Neuron (in vitro differentiated cells): ENCODE results near the gene ARHGEF12.

Experiments used
- H2AFZ ChIP-seq: one replicate; pipeline ENCODE4 v1.6.1; 2013; ENCODE audit warnings: low read depth, mild to moderate bottlenecking, inconsistent platforms, low read length, moderate library complexity
- H3K27me3 ChIP-seq: one replicate; pipeline ENCODE4 v1.6.1; 2013; ENCODE audit warnings: low read length; ENCODE audit not compliant: insufficient read depth
- H3K36me3 ChIP-seq: one replicate; pipeline ENCODE4 v1.6.1; 2013; ENCODE audit warnings: low read length; ENCODE audit not compliant: insufficient read depth
- H3K4me1 ChIP-seq: one replicate; pipeline ENCODE4 v1.6.1; 2013; ENCODE audit warnings: low read length; ENCODE audit not compliant: insufficient read depth
- H3K4me3 ChIP-seq: 2 replicates; pipeline ENCODE4 v1.5.1; 2013; ENCODE audit warnings: mild to moderate bottlenecking, low read length, moderate library complexity
- H3K9me3 ChIP-seq: one replicate; pipeline ENCODE4 v1.6.1; 2013; ENCODE audit warnings: low read length

The ARHGEF12 gene

DNA sequence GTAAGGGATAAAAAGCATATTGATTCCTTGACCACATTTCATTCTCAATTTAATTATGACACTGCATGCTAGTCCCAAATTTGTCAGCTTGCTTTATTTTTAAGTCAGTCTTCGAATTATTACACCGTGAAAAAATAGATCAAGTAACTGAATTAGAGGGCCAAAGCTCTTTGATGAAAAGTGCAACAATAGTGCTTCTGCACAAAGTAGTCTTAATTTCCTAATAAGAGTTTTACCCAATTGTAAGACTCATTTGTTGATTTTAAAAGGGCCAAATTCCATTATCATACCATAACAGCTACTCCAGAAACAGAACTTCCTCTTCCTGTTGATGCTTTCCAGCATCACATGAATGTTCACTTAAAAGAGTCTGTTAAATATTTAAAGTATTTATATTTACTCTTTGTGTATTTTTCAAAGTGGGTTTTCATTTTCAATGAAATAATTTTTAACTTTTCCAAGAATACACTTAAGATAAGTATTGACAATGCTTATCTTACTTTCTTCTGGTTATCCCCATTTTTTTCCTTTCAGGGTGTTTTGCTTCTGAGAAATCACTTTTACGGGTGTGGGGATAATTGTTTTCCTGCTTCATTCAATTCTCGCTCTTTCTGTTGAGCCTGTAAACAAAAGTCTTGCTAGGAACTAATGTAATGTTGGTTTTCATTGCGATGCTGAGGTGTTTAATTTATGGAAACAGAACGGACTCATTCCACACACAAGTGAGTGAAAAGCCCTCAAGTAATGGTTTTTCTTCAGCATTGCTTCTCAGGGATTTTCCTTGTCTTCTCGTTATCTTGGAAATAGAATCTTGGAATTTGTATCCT lies 2.1 kb downstream of the ARHGEF12 start:
- Histone ChIP-seq H3K9me3 (no peaks in the 10 kb centered on the region), H3K4me3 (peak overlapping the region; percentile 95), H2AFZ (no peak overlapping the region), H3K27me3 (no peaks in the 10 kb centered on the region), H3K36me3 (no peaks in the 10 kb centered on the region), H3K4me1 (peaks cover 28% of the 10 kb centered on the region)

DNA sequence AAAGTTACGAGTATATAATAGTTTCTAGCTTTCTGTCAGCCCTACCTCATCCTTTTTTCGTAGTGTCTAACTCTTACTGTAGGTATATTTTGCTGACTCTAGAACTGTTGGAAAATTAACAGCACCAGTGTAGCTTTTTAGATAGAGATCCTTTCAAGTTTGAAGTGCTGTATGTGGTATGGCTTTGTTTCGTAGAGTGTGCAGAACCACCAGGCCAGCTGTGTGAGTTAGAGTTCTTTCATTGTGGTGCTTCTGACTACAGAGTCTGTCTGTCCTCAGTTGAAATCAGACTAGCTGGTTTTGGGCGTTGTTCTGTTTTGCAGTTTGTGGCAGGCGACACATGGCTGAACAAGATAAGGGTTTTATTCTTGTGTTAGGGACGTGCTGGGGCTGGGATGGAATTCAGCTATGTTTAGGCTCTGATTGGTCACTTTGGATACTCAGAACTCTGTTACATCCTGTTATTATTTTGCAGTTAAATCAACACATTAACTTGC lies 3.2 kb downstream of the ARHGEF12 start:
- Histone ChIP-seq H3K9me3 (no peaks in the 10 kb centered on the region), H2AFZ (no peak overlapping the region)

DNA sequence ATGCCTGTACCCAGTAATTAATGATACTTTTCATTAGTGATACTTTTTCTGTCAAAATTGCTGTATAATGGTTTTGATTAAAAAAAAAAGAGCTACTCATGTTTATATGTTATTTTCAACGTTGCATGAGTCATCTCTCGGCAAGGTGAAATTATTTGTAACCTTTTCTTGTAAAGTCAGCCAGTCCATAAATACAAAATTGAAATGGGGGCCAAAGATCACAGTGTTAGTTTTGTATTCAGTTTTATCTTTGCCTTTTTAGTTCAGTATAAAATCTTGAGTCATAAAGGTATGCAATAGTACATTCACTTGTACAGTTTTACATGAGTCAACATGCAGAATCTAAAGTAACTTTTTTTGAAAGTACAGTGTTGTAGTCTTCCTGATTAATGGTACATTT lies 4.3 kb downstream of the ARHGEF12 start:
- H2AFZ ChIP-seq, result no peak overlapping the region
- H3K9me3 ChIP-seq, result no peaks in the 10 kb centered on the region
- no peak overlapping the region for H3K4me3 ChIP-seq
- H3K27me3 ChIP-seq, result no peaks in the 10 kb centered on the region
- H3K36me3 ChIP-seq, result no peaks in the 10 kb centered on the region
- peaks cover 23% of the 10 kb centered on the region for H3K4me1 ChIP-seq

More for the DNA sequence above, 3.2 kb downstream of the ARHGEF12 start:
- H3K36me3 ChIP-seq, result no peaks in the 10 kb centered on the region
- H3K4me1 ChIP-seq, result peaks cover 28% of the 10 kb centered on the region
- H3K4me3 ChIP-seq, result peak overlapping the region; percentile 95
- no peaks in the 10 kb centered on the region for H3K27me3 ChIP-seq

DNA sequence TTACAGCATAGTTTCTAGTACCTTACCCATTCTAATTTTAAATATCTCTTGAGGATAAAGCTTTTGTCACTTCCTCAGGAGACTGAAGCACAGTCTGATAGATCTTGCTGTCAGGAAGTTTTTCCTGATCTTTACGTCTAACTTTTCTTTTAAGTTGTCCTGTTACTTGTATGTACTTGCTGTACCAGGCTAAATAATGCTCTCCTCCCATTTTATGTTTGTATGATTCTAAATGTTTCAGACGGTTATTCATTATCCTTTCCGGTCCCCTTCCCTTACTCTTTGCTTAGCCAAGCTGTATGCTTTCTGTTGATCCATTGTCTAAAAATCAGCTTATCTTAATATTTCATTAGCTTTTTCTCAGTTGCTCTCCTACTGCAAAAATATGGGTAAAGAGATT lies 6.0 kb downstream of the ARHGEF12 start:
- Histone ChIP-seq H3K27me3 (no peaks in the 10 kb centered on the region), H3K36me3 (no peaks in the 10 kb centered on the region), H3K9me3 (no peaks in the 10 kb centered on the region), H3K4me3 (no peak overlapping the region), H3K4me1 (peaks cover 23% of the 10 kb centered on the region), H2AFZ (no peak overlapping the region)

DNA sequence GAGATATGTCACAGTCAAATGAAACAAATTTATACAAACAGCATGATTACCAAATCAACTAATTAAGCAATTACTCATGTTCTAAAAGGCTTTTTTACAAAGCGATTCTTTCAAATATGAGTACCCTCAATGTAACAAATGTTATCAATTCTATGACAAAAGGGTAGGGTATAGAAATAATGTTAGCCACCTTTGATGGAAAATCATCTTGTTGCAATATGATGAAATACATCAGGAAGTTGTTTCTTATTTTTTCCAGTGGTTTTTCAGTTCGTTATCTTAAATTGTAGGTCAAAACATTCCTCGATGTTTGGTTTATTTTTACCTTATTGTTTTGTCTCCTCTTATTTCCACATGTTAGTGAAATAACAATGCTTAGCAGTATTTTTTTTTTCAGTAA lies 6.5 kb downstream of the ARHGEF12 start:
- H3K27me3 ChIP-seq, result no peaks in the 10 kb centered on the region
- no peak overlapping the region for H3K4me3 ChIP-seq
- H3K9me3 ChIP-seq, result no peaks in the 10 kb centered on the region
- H3K4me1 ChIP-seq, result peaks cover 23% of the 10 kb centered on the region
- H2AFZ ChIP-seq, result no peak overlapping the region
- H3K36me3 ChIP-seq, result no peaks in the 10 kb centered on the region

DNA sequence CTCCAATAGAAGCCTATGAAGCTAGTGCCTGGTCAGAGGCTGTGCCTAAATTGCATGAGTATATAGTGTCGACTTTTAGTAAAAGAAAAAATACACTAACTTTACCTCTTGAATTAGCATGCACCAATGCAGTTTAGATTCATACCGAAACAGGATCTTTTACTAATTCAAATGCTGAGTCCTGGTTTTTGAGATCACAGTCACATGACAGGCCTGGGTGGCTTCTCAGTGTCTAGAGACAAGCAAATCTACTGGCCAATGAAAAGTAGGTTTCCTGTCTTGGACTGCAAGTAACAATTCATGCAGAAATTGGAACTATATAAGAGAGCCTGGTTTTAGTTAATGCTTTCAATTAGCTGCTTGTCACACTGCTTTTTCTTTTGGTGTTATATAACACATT lies 7.2 kb downstream of the ARHGEF12 start:
- H3K36me3 ChIP-seq, result no peaks in the 10 kb centered on the region
- H2AFZ ChIP-seq, result no peak overlapping the region
- no peaks in the 10 kb centered on the region for H3K9me3 ChIP-seq
- H3K4me3 ChIP-seq, result no peak overlapping the region
- H3K27me3 ChIP-seq, result no peaks in the 10 kb centered on the region
- H3K4me1 ChIP-seq, result peaks cover 23% of the 10 kb centered on the region

DNA sequence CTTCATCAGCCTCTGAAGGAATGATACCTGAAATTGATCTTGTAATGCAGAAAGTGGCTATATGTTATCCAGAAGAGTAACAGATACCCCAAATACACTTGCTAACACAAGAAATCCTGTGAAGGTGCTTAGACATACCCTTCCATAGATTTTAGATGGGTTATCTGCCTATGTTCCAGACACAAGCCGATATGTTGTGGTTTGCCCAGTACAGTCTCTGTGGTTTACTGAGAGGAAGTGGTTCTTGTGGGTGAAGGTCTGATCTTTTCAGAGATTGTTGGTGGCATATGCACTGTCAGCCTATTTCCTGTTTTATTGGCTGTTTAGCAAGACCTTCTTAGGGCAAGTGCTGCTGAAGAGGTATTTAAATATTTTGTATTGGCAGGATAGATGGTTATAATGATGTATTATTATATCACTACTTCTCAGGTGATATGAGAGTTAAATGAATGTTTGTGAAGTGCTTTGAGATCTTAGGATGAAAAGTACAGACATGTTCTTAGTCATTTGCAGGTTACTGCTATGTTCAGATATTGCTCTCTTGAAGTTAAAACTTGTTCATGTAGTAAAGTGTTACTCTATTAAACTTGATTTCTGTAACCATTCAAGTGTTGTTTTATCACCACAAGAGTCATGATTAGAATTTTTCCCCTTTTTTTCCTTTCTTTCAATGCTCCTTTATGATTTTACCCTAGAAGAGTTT lies 8.2 kb downstream of the ARHGEF12 start:
- Histone ChIP-seq H3K4me1 (peaks cover 13% of the 10 kb centered on the region), H2AFZ (no peak overlapping the region), H3K4me3 (no peak overlapping the region), H3K36me3 (no peaks in the 10 kb centered on the region), H3K27me3 (no peaks in the 10 kb centered on the region), H3K9me3 (no peaks in the 10 kb centered on the region)

DNA sequence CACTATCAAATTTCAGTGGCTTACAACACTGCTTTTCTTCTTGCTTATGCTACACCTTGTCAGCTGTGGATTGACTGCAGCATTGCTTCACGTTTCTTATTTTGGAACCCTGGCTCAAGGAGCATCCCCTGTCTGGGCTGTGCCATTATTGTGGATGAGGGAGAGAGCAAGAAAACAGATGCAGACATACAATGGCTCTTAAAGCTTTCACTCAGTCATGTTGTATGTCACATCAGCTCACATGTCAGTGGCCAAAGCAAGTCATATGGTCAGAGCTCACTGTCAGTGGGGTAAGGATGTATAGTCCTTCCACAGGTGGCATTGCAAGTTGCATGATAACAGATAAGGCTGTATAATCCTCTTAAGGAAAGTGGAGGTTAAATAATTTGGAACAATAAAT lies 10.0 kb downstream of the ARHGEF12 start:
- H2AFZ ChIP-seq, result no peak overlapping the region
- H3K4me1 ChIP-seq, result no peaks in the 10 kb centered on the region

DNA sequence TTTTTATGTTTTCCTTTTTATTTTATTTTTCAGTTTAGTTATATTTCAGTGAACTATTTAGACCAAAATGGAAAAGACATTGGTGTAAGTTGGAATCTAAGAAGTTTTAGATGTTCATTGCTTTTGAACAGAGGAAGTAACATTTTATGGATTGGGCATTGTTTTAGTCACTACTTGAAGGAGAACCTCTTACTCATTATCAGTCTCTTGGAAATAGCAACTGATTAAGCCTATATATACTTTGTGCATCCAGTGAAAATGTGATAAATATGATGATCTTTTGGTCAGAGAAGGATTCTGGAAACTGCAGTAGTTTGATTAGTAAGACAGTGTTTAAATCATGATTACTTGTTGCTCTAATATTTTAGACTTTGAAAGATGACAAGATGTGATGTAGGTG lies 14.4 kb downstream of the ARHGEF12 start:
- no peak overlapping the region for H3K4me3 ChIP-seq
- H3K4me1 ChIP-seq, result no peaks in the 10 kb centered on the region
- H3K9me3 ChIP-seq, result no peaks in the 10 kb centered on the region
- H2AFZ ChIP-seq, result no peak overlapping the region
- no peaks in the 10 kb centered on the region for H3K36me3 ChIP-seq
- no peaks in the 10 kb centered on the region for H3K27me3 ChIP-seq

More for the DNA sequence above, 10.0 kb downstream of the ARHGEF12 start:
- Histone ChIP-seq H3K9me3 (no peaks in the 10 kb centered on the region), H3K27me3 (no peaks in the 10 kb centered on the region), H3K4me3 (no peak overlapping the region), H3K36me3 (no peaks in the 10 kb centered on the region)

DNA sequence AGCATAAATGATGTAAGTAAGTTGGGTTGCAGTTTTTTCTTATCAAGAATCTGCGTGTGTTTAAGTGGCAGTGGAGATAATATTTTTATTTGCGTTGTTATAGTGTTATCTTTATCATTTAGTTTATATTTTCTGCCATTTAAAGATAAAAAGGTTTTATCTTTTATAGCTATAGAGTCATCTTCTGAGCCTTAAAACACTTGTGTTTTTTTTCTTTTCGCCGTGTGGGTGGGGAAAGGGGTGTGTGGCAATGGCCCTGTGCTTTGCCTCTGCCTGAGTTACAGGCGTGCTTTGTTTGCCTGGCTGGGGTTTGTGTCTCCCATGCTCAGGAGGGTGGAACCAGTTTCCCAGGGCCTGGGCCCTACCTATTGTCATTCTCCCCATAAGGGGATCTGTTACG lies 16.2 kb downstream of the ARHGEF12 start:
- no peak overlapping the region for H3K4me3 ChIP-seq
- no peak overlapping the region for H2AFZ ChIP-seq

DNA sequence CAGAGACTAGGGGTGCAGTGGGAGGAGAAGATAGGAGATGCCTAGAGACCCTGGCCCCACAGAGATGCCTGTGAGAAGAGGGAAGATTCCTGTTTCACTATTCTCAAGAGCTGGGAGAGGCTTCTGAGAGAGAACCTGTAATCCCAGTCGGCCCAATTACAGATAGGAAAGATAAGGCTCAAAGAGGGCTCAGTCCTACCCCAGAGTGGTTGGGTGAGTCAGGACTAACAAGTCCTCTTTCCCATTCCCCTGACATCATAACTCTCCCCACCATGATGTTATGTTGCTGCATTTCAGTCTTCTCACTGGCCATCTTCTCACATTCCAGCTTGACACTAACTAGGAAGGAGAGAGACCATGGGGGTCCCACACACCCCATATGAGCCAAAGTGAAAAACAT lies 17.9 kb downstream of the ARHGEF12 start:
- Histone ChIP-seq H3K4me1 (no peaks in the 10 kb centered on the region), H3K4me3 (no peak overlapping the region), H3K27me3 (no peaks in the 10 kb centered on the region), H2AFZ (no peak overlapping the region), H3K36me3 (no peaks in the 10 kb centered on the region), H3K9me3 (peaks cover 3% of the 10 kb centered on the region)

More for the DNA sequence above, 16.2 kb downstream of the ARHGEF12 start:
- no peaks in the 10 kb centered on the region for H3K4me1 ChIP-seq
- H3K36me3 ChIP-seq, result no peaks in the 10 kb centered on the region
- no peaks in the 10 kb centered on the region for H3K27me3 ChIP-seq
- H3K9me3 ChIP-seq, result no peaks in the 10 kb centered on the region

DNA sequence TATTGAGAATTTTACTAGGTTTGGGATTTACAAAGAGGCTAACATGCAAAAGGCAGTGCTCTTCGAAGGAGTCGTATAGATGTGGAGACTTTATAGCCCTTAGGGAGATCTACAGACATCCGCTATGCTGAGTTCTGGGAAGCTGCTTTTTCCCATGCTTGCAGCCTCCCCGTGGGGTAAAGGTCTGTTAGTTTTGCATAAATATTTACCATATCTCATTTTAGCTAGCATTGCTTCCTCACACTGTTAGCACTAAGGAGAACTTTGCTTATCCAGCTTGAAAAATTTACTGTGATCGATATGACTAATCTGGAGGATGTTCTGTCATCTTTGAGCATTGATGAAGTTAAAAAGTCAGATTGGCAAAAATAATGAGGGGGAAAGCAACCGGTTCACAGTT lies 18.6 kb downstream of the ARHGEF12 start:
- H3K27me3 ChIP-seq, result no peaks in the 10 kb centered on the region
- H3K36me3 ChIP-seq, result no peaks in the 10 kb centered on the region
- H2AFZ ChIP-seq, result no peak overlapping the region
- peaks cover 3% of the 10 kb centered on the region for H3K9me3 ChIP-seq
- no peaks in the 10 kb centered on the region for H3K4me1 ChIP-seq
- H3K4me3 ChIP-seq, result no peak overlapping the region

DNA sequence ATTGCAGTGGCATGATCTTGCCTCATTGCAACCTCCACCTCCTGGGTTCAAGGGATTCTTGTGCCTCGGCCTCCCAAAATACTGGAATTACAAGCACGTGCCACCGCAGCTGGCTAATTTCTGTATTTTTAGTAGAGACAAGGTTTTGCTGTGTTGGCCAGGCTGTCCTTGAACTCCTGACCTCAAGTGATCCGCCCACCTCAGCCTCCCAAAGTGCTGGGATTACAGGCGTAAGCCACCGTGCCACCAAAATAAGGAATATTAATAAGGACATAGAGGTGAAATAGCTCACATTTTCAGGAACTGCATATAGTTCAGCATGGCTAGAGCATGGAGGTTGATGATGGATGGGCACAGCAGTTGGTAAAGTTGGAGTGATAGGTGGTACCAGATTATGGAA lies 21.4 kb downstream of the ARHGEF12 start:
- Histone ChIP-seq H3K4me1 (no peaks in the 10 kb centered on the region), H3K9me3 (peaks cover 7% of the 10 kb centered on the region), H3K4me3 (no peak overlapping the region), H2AFZ (no peak overlapping the region), H3K36me3 (no peaks in the 10 kb centered on the region), H3K27me3 (no peaks in the 10 kb centered on the region)
